Stimulated activated CD8-positive, alpha-beta memory T cell treated with anti-CD3 and anti-CD28 coated beads, Interleukin-7, amount 100 ng/mL, for 48 hours (primary cell): Measurements from ENCODE around the gene C6orf163.
"Not testable (repeated sequence)": the region's sequence is repeated elsewhere in the genome, so short reads cannot be mapped to it uniquely, and the experiment has no call there.

Source experiments
- DNase-seq, 2 donors: peaks; one replicate each; pipeline ENCODE4 v3.0.0-alpha.2; 2020; ENCODE audit warnings: low read depth in 1 of 2; ENCODE audit errors: extremely low read depth in 1 of 2

C6orf163 gene

DNA sequence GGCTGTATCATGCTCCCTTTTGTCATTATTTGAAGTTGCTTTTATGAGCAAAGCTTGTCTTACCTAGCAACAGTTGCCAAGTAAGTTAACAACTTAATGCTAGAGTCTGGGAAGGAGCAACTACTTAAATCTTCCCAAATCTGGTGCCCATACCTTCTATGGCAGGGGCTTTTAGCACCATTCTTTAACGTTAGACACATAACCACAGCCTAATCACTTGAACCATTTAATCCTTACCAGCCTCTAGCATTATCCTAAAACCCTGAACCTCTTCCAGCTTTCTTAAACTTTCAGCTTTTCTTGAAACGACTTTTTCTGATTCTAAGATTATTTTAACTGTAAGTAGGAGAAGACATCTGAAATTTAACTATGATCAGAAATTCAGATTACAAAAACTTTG, at the start of gene C6orf163:
TSS of gene C6orf163 (plus strand) at position 83 of the 400 bp plus-strand sequence. CDS start at position 370, 287 bp downstream.
- no peak for DNase-seq

DNA sequence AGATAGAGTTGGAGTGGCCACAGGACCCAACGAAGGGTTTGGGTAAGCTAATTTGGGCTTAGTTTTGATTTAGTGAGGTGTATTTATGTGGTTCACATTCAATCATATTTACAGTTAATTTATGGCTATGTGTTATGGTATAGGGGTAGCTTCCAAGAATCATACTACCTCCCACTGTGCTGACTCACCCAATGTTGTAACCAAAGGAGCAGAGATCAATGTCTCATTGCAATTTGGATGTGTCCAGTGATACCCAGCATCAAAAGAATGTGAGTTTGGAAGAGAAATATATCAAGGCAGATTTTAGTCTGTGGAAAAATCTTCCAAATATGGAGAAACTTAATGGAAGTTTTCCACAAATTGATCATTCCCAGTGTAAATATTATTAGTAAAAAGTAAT, 47.5 kb upstream of the C6orf163 start:
- DNase-seq: no peak

DNA sequence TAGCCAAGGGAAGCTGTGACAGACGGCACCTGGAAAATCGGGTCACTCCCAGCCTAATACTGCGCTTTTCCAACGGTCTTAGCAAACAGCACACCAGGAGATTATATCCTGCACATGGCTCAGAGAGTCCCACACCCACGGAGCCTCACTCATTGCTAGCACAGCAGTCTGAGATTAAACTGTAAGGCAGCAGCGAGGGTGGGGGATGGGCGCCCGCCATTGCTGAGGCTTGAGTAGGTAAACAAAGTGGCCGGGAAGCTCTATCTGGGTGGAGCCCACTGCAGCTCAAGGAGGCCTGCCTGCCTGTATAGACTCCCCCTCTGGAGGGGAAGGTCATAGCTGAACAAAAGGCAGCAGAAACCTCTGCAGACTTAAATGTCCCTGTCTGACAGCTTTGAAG, 43.3 kb upstream of the C6orf163 start:
- not testable (repeated sequence) for DNase-seq

DNA sequence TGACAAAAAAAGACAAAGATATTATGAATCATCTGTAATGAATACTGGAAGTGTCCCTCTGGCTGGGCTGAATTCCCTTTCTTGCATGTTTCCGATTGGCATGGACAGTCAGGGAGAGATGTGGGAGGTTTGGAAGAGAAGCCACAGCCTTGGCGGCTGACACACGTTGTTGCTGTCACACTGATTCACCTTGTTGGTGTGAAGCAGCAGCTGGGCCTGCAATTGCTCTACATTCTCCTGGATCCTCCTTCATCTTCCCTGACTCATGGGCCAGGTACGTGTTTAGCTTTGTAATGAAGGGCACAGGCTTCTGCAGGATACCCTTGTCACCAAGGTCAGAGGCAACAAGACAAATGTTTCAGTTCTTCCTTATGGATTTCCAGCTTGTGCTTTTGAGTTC, 35.6 kb upstream of the C6orf163 start:
- no peak for DNase-seq

DNA sequence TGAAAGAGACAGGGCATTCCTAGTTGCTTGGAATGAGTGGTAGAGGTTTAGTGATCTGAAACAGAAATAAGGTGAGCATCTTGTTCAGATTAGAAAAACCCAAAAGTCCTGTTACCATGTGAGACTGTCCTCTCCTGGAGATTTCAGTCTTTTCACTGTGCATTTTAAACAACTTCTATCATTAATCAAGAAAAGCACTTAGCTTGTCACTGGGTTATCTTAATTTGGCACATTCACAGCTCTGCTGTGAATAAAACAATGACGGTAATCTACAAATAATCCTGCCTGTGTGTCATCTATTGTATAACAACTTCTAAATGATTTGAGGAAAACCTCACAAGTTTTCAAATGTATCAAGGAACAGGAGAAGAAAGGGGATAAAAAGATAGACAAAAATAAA, 31.8 kb upstream of the C6orf163 start:
- no peak for DNase-seq

DNA sequence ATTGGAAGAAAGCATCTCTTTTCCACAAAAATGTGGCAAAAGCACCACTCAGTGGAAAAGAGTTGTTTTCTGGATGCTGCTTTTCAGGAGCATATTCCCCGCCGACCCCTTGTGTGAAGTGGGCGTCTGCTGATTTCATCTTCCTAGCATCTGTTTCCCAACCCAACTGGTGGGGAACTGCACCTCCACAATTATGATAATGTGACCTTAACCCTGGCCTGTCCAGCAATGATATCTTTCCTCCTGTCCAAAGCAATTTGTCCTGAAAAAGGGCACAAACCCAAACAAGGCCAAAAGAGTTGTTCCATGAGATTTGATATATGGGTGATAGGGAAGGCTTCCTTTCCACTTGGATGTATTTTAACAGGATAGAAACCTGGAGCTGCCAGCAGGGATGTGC, 29.5 kb upstream of the C6orf163 start:
- no peak for DNase-seq

DNA sequence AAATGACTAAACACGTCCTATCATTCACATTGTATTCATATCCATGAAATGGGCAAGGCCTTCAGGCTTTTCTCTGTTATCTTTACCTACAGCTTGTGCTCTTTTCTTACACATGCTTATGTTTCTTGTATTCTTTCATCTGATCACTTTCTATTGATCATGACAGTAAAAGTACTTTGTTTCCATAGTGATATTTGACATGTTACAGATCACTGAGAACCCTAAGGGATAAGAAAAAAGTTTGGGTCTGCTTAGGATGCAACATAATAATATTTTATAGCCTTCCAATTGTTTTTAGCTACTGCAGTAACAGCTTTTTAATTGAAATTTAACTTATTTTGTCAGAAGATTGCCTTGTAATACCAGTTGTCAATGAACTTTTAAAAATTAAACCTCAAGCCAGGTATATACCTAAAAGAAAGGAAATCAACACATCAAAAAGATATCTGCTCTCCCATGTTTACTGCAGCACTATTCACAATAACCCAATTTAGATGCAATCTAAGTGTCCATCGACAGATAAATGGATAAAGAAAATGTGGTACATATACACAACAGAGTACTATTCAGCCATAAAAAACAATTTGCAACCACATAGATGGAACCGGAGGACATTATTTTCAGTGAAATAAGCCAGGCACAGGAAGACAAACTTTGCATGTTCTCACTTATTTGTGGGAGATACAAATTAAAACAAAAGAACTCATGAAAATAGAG, 25.2 kb upstream of the C6orf163 start:
- no peak for DNase-seq

DNA sequence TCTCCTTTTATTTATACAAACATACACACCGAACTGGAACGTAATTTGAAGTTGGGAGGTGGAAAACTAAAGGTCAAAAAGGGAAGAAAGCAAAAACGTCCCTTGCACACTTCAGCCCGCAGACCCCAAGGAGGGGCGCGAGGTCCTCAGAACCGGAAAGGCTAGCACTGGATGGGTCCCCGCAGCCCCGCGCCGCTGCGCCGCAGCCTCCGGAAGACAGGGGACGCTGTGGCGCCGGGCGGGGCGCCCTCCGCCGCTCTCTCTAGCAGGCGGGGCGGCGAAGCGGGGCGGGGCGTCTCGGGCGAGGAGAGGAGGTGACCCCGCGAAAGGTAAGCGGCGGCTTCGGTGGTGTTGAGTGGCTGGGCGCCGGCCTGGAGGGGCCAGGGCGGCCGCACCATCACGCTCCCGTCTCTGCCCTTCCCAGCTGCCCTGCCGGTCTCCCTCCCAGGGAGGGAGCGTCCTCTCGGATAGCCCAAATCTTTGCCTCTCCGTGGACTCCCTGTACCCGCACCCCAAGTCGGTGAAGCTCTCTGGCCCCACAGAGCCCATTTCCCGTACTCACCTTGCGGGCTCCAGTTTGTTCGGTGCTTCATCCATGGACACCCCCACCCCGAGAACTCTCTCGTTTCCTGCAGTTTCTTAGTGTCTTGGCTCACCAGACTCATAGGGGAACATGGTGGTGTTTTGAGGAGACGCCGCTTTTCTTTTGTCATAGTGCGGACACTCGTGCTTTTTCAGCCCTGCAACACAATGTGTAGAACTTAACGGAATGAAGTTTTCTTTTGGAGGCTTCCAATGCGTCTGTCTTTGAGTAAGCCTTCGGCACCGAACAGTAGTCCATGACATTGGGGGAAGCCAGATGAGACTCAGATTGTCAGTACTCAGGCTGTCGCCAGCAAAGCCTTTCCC, 22.1 kb upstream of the C6orf163 start, which contains the start of gene SMIM8:
TSS of gene SMIM8 (plus strand) at position 285 of the 909 bp plus-strand sequence. CDS start 14,444 bp downstream, outside the sequence.
- peak; percentile 74 to 78 for DNase-seq

DNA sequence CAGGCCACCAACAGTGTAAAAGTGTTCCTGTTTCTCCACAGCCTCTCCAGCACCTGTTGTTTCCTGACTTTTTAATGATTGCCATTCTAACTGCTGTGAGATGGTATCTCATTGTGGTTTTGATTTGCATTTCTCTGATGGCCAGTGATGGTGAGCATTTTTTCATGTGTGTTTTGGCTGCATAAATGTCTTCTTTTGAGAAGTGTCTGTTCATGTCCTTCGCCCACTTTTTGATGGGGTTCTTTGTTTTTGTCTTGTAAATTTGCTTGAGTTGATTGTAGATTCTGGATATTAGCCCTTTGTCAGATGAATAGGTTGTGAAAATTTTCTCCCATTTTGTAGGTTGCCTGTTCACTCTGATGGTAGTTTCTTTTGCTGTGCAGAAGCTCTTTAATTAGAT, 20.7 kb upstream of the C6orf163 start:
- not testable (repeated sequence) for DNase-seq

DNA sequence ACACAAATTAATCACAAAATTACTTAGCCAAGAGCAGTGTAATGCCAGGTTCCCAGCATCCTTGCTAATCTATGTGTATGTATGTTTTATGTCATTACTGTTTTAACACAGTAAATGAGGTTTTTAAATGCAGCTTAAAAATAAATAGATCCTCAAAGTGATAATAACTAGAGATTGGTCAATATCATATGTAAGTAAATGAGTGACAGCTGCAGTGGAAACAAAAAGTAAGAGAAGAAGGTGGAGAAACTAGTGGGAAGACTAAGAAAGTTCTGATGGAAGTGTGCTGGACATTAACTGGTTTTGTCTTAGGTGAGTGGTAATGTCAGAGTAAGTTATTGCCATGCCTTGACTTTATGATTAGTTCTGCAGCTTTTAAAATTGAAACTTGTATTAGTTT, 13.7 kb upstream of the C6orf163 start:
- no peak for DNase-seq

DNA sequence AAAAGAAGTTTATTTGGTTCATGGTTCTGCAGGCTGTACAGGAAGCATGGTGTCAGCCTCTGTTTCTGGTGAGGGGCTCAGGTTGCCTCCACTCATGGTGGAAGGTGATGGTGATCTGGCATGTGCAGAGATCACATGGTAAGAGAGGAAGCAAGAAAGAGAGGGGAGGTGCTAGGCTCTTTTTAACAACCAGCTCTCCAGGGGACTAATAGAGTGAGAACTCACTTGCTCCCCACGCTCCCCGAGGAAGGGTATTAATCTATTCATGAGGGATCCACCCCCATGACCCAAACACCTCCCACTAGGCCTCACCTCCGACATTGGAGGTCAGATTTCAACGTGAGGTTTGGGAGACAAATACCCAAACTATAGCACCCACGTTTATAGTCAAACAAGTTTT, 11.6 kb upstream of the C6orf163 start:
- no peak for DNase-seq

DNA sequence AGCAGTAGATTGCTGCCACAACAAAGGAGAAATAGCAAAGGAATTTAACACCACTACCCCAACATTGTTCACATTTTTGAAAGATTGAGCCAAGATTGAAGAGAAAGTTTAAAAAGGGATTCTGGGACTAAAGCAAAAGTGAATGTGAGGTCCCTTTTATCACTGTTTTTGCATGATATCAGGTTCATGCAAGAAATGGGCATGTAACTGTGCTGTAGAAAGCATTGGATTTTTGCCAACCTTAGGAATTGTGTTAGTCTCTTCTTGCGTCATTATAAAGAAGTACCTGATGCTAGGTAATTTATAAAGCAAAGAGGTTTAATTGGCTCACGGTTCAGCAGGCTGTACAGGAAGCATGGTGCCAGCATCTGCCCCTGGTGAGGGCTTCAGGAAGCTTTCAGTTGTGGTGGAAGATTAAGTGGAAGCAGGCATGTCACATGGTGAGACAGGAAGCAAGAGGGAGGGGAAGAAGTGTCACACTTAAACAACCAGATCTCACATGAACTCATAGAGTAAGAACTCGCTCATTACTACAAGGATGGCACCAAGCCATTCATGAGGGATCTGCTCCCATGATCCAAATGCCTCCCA, 10.9 kb upstream of the C6orf163 start:
- DNase-seq: no peak

DNA sequence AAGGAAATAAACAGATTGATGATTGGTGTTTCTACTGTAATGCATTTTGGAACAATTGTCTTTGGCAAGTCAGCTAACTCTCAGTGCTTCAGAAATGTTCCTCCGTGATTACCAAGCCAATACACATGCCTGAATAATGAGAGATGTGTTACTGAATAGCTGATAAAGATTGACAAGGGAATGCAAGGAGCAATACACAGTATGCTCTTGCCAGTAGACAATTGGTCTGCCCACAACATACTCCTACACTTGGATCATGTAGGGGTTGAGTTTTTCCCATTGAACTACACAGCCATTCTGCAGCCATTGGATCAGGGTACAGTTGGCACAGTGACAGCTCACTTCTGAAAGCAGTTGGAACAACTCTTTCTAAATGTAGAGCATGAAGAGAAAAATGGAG, 9.9 kb upstream of the C6orf163 start:
- DNase-seq: no peak

DNA sequence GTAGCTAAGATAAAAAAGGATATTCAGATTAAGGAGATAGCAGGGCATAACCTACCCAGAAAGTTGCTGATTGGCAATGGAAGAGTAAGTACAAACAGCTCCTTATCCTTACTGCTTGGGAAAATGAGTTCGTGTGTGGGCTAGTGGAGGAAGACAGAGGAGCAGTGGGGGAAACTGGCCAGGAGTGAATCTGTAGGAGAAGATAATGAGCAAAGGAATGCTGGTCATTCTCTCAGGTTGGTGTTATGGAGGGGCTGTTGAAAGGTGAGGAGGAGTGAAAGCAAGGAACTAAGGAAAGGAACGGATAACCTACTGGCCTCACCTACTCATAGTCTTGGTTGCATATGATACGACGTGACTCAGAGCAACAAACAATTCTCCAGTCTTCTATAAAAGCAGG, 8.2 kb upstream of the C6orf163 start:
- DNase-seq: no peak

DNA sequence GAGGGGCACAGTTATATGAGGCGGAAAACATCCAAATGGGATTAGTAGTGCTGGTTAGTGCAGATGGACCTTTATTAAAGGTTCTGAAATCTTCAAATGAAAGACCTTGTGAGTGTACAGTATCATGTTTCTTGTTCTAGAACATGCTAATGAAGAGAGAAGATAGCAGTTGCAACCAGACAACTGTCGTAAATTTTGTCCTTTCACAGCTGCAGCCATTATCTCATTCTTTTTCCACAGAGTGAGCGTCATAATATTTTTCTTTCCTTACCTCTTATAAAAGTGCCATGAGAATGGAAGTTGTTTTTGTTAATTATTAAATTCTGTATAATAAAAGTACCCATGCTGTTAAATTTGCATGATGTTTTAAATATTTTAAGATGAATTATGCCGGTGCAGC, 4.4 kb upstream of the C6orf163 start:
- no peak for DNase-seq

DNA sequence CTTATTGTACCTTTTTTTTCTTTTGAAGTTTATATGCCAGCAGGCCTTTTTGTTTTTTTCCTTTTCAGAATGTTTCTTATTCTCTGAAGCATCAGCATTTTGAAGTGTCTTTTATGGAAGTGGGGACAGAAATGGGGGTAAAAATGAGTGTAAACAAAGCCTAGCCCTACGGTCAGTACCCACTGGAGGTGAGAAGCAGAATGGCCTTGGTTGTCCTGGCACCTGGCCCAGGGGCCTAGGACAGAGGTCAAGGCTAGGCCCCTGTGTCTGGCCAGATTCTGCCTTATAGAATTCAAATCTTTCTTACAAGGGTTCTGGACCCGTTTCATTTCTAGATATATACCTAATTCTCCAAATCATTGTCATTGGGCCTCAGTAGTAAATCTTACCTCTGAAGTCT, 3.5 kb upstream of the C6orf163 start:
- no peak for DNase-seq

DNA sequence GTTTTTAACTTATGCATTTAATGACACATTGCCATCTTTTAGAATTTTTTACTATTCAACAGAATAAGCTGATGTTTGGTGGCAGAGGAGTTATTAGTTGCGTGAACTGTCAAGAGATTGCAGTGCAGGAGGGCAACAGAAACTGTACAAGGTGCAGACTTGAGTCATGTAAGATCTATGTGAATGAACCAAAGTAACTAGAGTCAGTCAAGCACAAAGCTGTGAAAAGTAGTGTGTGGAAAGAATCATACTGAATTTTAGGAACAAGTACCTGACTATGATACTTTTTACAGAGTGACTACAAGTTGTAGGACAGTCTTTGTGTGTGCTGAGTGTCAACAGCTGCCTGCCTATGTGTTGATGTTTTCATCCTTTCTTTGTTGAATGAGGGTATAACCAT, 2.7 kb upstream of the C6orf163 start:
- no peak for DNase-seq

DNA sequence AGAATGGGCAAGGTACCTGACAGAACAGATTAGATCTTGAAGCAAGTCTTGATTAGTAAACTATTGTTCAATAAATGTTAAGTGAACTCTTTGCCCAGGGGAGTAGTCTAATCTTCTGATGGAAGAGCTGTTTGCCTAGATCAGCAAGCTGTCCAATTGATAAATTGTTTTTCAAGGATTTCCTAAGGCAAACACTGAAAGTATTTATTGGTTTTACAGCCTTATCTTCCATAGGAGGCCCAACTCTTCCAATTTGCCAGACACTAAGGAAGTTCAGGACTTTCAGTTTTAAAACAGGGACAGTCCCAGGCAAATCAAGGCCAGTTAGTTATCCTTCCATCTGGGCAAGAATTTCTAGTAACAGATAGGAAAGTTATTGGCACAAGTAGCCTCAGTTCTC, 1.8 kb upstream of the C6orf163 start:
- DNase-seq: no peak

DNA sequence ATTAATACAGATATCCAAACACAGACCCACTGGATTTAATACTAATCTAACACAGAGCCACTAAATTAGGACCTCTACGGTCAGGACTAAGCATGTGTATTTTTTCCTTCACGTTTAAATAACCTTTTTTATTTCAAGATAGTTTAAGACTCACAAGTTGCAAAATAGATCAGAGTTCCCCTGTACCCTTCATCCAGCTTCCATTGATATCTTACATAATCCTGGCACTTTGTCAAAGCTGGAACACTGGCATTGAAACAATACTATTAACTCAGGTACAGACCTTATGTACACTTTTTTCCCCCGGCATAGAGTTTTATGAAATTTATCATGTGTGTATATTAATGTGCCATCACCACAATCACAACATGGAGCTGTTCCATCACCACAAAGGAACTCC, 2.1 kb downstream of the C6orf163 start:
- DNase-seq: no peak

DNA sequence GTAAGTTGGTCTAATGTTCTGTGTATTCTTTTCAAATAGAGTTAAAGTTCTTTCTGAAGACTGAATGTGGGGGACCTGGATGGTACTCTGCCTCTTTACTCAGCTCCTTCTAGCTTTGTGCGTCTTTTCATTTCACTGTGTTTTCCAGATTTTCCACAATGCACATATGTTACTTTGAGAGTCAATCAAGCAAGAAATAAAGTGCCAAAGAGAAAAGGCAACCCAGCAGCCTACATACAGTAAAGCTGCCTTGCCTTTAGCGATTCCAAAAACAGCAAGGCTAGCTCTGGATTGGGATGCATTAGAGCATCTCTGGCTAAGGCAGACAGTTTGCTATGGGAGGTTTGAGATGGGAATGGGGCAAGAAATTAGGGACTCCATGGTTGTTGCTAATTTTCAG, 5.3 kb downstream of the C6orf163 start:
- no peak for DNase-seq

DNA sequence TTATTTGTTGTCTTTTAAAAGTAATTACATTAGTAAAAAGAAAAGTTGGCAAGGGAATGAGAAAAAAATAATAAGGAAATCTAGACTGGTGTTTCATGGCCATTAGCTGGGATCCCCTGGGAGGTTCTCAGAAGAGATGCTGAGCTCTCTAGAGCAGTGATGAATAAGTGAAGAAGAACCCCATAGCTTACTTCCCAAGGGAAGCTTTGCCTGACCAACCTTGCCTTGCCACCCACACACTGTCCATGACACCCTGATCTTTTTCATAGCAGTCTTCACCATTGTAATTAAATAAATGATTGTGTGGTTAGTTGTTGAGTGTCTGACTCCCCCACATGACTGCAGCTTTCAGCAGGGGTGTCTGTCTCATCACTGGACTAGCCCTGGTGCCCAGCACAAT, 5.9 kb downstream of the C6orf163 start:
- DNase-seq: no peak

DNA sequence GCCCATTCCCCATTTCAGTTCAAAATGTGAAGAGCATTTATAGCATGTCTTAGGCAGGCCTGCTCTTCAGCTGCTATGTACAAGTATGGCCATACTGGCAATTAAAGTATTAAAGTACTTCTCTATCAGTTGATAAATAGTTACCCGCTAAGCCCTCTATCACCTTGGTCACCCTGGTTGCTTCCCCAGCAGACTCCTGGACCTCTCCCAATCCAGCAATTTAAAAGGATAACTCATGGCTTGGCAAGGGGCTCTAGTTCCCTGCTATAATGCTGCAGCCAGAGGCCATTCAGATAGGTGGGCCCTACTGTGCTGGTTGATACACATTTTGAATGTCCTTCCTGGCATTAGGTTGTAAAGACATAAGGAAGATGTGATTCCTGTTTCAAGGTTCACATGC, 7.0 kb downstream of the C6orf163 start:
- no peak for DNase-seq
